ENCODE measurements around the gene OGA.

OGA gene

GRCh38 chr10:101766306-101766705 lies 51.9 kb downstream of the OGA start:
- no peak for FAIRE-seq
- no peak for DNase-seq (ENCODE audit: extremely low spot score, insufficient read length, low read depth)

- no peak for DNase-seq (ENCODE audit: extremely low spot score, insufficient read length, low read depth)
- FAIRE-seq, result no peak
Observed at GRCh38 chr10:101763141-101763846, 55.0 kb downstream of the OGA start.

GRCh38 chr10:101762736-101763135 lies 55.5 kb downstream of the OGA start:
- FAIRE-seq (no peak), DNase-seq (ENCODE audit: extremely low spot score, insufficient read length, low read depth) (no peak)

GRCh38 chr10:101761226-101761625 lies 57.0 kb downstream of the OGA start:
- DNase-seq (ENCODE audit: extremely low spot score, insufficient read length, low read depth) (no peak), FAIRE-seq (no peak)

GRCh38 chr10:101760510-101760909 lies 57.7 kb downstream of the OGA start:
- DNase-seq (ENCODE audit: extremely low spot score, insufficient read length, low read depth), result no peak
- FAIRE-seq, result no peak

- FAIRE-seq, result no peak
- DNase-seq (ENCODE audit: extremely low spot score, insufficient read length, low read depth), result no peak
Observed at GRCh38 chr10:101759309-101760247, 58.7 kb downstream of the OGA start.

GRCh38 chr10:101758858-101759257 lies 59.4 kb downstream of the OGA start:
- no peak for FAIRE-seq
- no peak for DNase-seq (ENCODE audit: extremely low spot score, insufficient read length, low read depth)

GRCh38 chr10:101752241-101752640 lies 66.0 kb downstream of the OGA start:
- DNase-seq (ENCODE audit: extremely low spot score, insufficient read length, low read depth), result no peak
- no peak for FAIRE-seq

- no peak for DNase-seq (ENCODE audit: extremely low spot score, insufficient read length, low read depth)
- no peak for FAIRE-seq
Observed at GRCh38 chr10:101749047-101750016, 68.9 kb downstream of the OGA start.

- no peak for FAIRE-seq
Observed at GRCh38 chr10:101748496-101748895, 69.7 kb downstream of the OGA start.

GRCh38 chr10:101745074-101745696 lies 73.1 kb downstream of the OGA start:
- DNase-seq (ENCODE audit: extremely low spot score, insufficient read length, low read depth), result no peak
- FAIRE-seq, result no peak

More at GRCh38 chr10:101748496-101748895, 69.7 kb downstream of the OGA start:
- no peak for DNase-seq (ENCODE audit: extremely low spot score, insufficient read length, low read depth)

- FAIRE-seq (no peak), DNase-seq (ENCODE audit: extremely low spot score, insufficient read length, low read depth) (no peak)
Observed at GRCh38 chr10:101744267-101744666, 74.0 kb downstream of the OGA start.

GRCh38 chr10:101741938-101742337 lies 76.3 kb downstream of the OGA start:
- DNase-seq (ENCODE audit: extremely low spot score, insufficient read length, low read depth), result no peak
- no peak for FAIRE-seq

- no peak for FAIRE-seq
- no peak for DNase-seq (ENCODE audit: extremely low spot score, insufficient read length, low read depth)
Observed at GRCh38 chr10:101736666-101737065, 81.6 kb downstream of the OGA start.

Data from GM18507 (cell line).